Measurements from ENCODE around the gene POU2F2.

The POU2F2 gene

DNA sequence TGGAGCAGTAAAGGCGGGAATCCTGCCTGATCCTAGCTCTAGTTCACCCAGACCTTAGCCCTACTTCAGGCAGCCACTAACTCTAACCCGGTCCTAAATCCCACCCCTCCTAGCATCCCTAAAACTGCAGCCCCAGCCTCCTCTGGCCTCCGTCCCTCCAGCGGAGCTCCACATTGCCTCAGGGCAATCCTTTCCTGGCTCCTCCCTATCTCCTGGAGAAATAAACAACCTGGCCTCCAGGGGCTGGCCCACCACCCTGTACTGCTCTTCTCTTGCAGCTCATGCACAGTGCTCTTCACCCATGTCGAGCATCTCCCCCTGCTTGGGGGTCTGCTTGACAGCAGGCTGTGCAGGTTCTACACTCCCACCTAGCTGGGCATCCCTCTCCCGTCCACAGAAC, 6.7 kb downstream of the POU2F2 start:
- no peak for DNase-seq (ENCODE audit: low read depth in 2 of 2)

DNA sequence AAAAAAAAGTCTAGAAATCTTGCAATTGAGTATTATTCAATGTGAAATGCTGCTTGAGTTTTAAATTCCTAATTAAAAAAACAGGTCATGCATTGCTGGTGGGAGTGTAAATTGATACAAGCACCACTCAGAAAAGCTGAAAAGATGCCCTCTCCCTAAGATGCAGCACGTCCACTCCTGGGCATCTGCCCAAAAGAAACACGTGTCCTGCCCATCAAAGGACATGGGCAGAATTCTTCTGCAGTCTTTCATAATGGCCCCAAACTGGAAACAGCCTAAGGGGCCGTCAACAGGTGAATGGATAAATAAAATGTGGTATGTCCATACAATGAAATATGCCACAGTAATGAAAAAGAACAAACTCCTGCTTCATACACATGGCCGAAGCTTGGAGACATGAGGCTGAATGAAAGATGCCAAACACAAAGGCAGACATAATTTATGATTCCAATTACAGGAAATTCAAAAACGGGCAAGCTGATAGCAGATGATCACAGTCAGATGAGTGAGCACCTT, 7.8 kb downstream of the POU2F2 start:
- no peak for DNase-seq (ENCODE audit: low read depth in 2 of 2)

DNA sequence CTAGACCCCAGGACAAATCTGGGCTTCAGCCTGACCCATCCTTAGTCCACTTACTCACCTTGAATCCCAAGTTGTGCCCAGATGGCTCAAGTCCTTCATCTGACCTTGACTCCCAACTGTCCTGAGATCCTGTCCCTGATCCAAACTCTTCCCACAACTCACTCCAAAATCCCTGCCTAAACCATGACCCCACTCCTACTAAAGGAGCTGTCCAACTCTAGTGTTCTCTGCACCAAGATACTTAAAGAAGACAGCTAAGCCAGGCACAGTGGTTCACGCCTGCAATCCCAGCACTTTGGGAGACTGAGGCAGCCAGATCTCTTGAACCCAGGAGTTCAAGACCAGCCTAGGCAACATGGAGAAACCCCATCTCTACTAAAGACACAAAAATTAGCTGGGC, 8.5 kb downstream of the POU2F2 start:
- no peak for DNase-seq (ENCODE audit: low read depth in 2 of 2)

DNA sequence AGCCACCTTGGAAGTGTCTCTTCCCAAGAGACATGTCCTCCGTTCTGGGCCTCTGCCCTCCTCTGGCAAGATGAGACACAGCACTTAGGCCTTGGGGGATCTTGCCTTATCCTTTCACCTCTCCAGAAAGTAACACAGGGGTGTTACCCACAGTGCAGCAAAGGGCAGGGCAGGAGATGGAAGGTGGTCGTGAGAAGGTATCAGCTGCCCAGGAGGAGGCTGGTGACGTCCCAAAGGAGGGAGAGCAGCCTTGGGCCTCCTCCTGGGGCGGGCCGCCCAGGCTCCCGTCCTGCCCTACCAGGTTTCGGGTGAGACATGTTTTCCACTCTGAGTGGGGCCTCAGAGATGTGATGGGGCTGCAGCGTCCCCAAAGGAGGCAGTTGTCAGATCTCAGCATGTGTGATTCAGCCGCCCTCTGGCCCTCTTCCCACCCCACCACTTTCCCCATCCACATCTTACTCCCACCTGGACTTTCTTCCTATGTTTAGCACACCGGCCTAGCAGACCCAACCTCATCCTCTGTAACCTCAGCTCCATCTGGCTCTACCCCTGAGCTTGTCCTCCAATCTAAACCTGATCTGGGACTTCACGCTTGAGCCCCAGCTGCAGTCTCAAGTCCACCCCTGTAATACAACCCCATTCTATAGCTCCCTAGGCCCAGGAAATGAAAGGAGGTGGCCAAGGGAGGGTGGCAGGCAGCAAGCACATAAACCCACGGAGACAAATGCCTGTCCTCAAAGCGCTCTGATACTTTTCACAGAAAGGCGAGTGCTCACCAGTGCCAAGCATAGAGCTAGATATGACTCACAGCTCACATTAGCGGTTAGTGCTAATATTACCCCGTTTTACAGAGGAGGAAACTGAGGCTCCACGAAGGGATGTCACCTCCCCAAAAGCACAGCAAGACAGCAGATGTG, 9.3 kb downstream of the POU2F2 start:
- DNase-seq (ENCODE audit: low read depth in 2 of 2) = peak; percentile 63 to 76

DNA sequence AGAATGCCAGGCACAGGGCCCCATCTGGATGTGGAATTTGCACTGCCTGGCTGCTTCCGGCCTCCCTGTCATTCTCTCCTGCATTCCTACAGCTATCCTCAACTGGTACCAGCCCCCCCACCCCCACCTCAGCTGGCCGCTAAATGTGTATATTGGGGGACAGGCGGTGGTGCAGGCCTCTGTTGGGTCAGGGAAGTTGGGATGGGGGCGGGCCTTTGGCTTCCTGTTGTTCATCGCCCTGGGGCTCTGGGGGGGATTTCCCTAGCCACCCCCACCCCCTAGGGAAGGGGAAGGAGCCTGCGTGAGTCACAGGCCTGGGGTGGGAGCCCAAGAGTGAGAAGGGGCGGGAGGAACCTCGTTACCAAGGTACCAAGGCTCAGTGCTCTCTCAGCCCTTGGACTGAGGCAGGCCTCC, 10.6 kb downstream of the POU2F2 start:
- peak; percentile 66 to 85 for DNase-seq (ENCODE audit: low read depth in 2 of 2)

DNA sequence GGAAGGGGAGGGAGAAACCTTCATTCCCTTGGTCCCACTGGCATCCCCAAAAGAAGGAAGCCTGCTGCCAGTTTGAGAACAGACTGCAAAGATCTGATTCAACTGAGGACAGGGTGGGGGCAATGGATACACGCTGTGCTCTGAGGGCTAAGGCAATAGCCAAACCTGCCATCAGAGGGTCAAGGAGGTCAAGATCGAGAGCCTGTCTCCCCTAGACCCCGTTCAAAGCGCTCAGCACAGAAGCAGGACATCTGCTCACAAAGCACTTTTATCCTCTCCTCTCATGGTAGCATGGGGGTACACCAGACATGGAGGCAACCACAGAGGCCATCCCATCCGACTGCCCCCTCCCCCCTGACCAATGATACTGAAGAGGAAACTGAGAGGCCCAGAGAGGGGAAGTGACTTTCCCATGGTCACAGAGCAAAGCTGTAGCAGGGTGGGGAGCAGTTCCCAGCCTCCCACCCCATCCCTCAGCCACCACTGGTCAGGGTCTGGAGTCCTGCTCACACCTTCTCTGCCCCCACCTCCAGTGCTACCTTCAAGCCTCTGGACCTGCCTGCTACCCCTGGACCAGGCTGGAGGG, 11.1 kb downstream of the POU2F2 start:
- DNase-seq (ENCODE audit: low read depth in 2 of 2) = no peak

DNA sequence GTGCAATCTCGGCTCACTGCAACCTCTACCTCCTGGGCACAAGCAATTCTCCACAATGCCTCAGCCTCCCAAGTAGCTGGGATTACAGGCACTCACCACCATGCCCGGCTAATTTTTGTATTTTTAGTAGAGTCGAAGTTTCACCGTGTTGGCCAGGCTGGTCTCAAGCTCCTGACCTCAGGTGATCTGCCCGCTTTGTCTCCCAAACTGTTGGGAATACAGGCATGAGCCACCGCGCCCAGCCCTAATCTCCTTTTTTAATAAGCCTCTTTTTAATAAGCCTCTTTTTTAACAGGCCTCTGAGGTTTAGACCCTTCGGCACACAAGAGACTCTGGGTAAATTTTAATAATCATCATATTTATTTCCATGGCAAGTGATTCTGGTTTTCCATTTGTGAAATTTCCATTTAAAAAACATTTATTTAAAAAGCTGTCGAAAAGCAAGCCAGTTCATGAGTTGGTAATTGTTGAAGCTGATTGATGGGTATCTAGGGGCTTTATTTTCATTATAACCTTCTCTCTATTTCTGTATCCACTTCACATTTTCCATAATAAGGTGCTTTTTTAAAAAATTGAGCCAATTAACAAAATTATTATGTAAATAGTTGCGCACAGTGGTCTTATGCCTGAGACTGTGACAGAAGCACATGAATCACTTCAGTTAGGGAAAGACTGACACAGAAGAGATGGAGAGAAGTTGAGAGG, 11.8 kb downstream of the POU2F2 start:
- DNase-seq (ENCODE audit: low read depth in 2 of 2) = no peak

DNA sequence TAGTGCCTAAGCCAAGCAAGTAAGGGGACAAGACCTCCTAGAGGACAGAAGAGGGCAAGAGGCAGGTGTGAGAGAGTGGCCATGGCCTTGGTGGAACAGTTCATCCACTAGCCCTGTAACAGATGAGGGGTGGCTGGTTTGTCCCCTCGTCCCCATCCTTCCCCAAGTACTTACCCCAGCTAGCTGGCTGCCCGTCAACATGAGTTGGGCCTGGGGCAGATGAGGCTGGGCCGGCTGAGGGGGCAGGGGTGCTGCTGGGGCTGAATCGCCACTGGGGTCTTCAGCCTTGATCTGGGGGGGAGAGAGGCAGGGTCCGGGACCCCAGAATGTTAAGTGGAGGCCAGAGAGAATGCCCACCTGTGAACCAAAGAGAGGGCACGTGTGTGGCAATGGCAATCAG, 15.2 kb downstream of the POU2F2 start:
- no peak for DNase-seq (ENCODE audit: low read depth in 2 of 2)

DNA sequence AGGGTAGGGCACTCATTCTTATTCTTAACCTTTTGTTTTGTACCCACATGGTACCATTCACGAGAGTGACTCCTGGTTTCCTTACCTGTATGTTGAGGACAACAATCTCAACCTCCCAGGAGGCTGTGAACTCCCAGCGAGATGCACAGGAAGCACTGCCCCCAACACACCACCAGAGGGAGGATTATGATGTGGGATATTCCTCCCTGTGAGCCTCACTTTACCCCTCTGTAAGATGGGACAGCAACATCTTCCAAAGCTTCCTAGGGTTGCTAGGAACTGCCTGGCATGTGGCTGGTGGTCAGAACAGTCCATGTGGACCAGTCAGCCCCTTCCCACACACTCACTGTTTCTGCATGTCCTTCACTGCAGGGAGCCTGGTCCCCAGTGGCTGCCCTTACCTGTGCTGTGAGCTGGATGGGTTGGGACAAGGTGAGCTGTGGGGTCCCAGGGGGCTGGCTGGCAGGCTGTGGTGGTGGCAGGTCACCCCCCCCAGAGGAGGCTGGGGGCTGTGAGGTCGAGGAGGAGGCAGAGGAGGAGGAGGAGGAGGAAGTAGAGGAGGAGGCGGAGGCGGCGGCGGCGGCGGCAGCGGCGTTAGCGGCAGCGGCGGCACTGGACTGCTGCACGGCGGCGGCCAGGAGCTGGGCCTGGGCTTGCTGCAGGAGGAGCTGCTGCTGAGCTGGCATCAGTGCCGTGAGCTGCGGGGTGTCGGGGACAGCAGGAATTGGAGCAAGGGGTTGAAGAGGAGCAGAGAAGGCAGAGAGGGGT, 15.8 kb downstream of the POU2F2 start:
- DNase-seq (ENCODE audit: low read depth in 2 of 2) = no peak

DNA sequence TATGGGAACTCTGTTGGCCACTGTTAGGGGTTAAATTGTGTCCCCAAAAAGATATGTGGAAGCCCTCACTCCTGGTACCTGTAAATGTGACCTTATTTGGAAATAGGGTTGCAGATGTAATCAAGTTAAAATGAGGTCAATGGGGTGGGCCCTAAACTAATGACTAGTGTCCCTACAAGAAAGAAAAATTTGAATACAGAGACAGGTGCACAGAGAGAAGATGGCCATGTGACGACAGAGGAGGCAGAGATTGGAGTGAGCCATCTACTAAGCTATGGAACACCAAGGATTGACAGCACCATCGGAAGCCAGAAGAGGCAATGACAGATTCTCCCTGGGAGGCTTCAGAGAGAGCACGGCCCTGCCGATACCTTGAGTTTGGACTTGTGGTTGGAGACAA, 16.5 kb downstream of the POU2F2 start:
- no peak for DNase-seq (ENCODE audit: low read depth in 2 of 2)

DNA sequence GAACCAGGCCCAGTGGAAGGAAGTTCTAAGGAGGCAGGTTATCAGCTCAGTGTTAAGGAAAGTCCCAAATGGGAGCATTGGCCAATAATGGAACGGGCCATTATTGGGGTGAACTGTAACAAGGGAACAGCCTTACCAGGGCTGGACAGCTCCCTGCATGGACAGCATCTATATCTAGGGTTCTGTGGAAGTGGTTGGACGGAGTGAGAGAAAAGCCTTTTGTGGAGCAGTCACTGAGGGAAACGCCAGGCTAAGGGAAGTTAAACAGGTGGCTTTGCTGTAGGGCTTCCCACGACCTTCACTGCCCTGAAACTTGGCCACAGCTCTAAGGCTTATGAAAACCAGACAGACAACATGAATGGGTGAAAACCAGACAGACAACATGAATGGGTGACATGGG, 17.0 kb downstream of the POU2F2 start:
- DNase-seq (ENCODE audit: low read depth in 2 of 2) = no peak

DNA sequence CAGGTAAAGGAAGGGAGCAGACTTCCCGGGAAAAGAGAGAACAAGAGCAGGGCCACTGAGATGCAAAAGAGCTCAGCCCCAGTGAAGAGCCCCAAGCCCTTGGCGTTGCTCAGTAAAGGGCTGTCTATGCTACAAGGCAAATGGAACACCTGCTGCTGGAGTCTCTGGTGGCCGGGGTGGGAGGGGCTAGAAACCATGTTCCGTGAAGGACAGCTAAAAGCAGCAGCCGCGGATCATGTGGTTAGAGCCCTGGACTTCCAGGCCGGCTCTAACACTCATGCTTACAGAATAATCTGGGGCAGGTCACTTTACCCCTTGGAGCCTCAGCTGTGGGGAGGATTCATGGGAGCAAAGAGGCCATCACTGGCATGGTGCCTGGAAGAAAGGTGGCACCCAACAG, 17.8 kb downstream of the POU2F2 start:
- no peak for DNase-seq (ENCODE audit: low read depth in 2 of 2)

DNA sequence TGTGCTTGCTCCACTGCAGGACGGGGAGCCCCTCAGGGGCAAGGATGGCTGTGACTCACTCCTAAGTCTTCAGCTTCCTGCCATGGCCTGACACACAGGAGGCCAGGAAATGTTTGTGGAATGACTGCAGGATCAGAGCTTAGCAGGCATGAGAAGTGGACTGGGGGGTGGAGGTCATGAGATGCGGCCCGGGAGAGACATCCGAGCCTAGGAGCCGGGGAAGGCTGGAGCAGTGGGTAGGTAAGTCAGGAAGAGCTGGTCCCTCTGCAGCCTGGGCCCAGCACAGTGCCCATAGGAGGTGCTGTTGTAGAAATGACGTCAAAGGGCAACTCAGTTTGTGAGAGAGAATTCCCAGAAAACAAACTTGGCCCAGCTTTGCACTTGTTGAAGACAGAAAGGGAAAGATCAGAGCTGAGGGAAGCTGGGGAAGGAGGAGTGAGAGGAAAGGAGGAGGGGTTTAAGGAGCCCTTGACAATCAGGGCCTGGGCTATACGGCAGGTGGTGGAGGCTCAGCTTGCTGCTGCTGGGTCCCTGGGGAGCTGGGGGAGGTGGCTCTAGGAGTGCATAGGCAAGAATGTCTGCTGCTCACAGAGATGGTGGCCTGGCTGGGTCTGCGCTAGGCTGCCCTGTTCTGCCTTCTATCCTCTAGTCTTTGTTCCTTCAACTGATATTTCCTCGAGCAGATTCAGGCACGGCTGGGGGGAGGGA, 18.5 kb downstream of the POU2F2 start:
- no peak for DNase-seq (ENCODE audit: low read depth in 2 of 2)

DNA sequence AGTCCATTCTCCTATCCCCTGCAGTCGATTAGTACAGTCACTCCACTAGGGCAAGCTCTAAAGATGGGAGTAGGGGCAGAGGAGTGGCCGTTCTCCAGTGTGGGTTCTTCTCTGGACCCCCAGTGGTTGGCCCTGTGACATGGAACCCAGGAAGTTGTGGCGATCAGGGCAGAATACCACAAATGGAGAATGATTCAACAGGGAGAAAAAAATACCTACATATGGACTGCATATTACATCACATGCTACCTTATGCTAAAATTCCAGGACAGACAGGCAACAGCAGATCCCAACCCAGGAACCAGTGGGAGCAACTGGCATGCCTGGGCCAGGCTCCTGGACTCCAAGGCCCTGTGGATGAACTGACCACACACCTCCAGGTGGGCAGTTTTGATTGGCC, 20.4 kb downstream of the POU2F2 start:
- no peak for DNase-seq (ENCODE audit: low read depth in 2 of 2)

DNA sequence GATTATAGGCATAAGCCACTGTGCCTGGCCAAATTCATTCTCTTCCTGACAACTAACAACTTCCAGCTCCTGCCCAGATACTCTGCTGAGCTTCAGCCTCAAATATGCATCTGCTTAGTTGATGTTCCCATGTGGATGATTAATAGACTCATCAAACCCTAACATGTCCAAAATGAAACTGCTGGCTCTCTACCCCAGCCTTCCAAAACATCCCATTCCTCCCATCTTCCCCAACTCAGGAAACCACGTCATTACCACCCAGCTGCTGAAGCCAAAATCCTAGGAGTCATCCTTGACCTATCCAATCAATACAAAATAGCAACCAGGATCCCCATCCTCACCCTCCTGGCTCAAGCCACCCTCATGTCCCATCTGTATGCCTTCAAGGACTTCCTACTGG, 20.9 kb downstream of the POU2F2 start:
- no peak for DNase-seq (ENCODE audit: low read depth in 2 of 2)

DNA sequence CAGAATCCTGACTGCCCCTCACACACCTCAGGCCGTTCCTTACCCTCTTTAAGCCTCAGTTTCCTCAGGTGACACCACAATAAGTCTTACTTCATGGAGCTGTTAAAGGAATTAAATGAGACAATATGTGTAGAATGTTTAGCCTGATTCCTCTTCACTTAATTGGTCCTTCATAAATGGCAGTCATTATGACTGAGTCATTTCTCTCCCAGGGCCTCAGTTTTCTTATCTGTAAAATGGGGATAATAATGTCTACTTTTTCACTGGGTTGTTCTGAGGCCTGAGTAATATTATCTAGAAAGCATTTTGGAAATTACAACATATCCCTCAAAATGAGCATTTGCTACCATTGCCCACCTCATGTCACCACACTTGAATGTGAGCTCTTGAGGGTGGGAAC, 21.6 kb downstream of the POU2F2 start:
- no peak for DNase-seq (ENCODE audit: low read depth in 2 of 2)

DNA sequence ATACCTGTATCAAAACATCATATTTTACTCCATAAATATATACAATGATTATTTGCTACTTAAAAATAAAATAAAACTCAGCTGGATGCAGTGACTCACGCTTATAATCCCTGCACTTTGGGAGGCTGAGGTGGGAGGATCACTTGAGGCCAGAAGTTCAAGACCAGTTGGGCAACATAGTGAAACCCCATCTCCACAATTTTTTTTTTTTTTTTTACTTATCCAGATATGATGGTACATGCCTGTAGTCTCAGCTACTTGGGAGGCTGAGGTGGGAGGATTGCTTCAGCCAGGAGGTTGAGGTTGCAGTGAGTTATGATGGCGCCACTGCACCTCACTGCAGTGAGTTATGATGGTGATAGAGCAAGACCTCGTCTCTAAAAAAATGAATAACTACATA, 22.4 kb downstream of the POU2F2 start:
- DNase-seq (ENCODE audit: low read depth in 2 of 2) = no peak

DNA sequence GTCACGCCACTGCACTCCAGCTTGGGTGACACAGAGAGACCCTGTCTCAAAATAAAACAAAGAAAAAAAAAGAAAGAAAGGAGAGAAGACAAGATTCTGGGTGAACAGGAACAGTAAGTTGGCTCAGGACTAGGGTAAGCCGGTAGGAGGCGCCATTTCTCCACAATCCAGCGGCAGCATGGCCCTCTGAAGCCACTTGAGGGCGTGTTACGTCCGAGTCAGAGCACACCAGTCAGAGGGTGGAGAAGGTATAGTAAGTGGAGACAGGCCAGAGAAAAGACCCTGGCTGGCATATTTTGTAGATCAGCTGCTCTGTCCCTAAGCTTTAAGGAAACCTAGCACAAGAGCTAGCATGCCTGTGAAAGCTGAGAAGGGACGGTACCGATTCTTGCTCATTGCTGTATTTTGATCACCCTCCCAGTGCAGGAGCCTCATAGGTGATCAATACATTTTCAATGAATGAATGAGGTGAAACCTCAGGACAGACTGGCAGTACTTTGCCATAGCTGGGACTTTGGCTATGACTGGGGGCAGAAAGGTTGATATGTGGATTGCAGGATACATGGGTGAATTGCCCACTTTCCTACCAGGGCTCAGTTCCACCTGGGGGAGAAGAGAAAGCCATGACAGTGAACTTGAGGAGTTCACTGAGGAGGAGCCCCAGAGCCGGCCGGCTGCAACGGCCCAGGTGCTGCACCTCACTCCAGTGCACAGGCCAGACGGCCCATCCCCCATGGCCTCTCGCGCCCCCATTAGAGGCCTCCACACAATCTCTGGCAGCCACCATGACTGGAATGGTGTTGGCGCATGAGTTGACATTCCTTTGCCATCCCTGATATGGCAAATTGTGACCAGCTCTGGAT, 23.5 kb downstream of the POU2F2 start:
- peak; percentile 83 to 87 for DNase-seq (ENCODE audit: low read depth in 2 of 2)

DNA sequence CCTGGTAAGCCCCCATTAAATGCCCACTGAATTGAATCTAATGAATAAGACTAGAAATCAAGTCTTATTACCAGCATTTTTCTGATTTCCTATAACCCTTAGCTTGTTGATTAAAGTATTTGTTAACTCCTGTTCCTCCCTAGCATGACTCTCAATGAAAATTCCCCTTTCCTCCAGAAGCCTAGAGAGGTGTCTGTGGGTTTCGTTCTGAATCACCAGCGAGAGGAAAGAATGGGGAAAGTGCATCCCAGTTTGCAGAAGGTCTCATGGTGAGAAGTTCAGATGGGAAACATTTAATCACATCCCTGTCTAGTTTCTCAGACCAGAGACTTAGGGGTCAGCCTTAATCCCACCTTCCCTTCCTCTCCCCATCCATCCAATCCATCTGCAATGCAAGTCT, 26.9 kb downstream of the POU2F2 start:
- DNase-seq (ENCODE audit: low read depth in 2 of 2) = no peak

DNA sequence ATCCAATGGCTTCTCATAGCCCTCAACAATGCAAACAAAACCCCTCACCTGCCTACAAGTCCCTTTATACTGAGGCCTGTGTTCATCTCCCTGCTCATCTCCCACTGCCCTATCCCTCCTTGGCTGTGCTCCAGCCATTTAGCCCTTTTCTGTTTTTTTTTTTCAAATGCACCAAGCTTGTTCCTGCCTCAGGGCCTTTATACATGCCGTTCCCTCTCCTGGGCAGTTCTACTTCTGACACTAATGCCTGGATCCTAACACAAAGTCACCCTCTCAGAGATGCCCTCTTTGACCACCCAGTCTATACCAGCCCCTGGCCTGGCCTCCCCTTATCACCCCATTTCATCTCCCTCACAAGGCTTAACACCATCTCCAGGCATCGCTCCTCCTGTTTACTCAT, 29.4 kb downstream of the POU2F2 start:
- no peak for DNase-seq (ENCODE audit: low read depth in 2 of 2)
